EL (cell line): ENCODE data around the gene SLC12A2.

Experiments
- DNase-seq: peaks from one replicate; pipeline ENCODE4 v3.0.0-alpha.2; 2016

The SLC12A2 gene

DNA sequence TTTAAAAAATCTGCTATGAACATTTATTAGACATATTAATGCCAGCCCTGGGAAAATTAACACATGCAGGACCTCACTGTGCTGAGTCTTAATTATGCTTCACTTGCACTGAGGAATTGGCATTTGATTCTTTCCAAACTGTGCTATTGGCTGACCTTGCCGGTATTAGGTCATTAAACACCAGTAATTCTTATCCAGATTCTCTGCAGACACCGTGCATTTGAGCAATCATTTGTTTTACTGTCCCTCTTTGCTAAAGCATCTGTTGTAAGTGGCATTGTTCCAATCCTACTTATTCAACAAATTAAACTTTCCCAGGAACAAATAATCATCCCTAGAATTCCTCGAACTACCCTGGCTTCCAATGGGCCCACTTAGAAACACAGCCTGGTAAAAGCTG is 145.0 kb downstream of the SLC12A2 start:
- peak; percentile 18 for DNase-seq

DNA sequence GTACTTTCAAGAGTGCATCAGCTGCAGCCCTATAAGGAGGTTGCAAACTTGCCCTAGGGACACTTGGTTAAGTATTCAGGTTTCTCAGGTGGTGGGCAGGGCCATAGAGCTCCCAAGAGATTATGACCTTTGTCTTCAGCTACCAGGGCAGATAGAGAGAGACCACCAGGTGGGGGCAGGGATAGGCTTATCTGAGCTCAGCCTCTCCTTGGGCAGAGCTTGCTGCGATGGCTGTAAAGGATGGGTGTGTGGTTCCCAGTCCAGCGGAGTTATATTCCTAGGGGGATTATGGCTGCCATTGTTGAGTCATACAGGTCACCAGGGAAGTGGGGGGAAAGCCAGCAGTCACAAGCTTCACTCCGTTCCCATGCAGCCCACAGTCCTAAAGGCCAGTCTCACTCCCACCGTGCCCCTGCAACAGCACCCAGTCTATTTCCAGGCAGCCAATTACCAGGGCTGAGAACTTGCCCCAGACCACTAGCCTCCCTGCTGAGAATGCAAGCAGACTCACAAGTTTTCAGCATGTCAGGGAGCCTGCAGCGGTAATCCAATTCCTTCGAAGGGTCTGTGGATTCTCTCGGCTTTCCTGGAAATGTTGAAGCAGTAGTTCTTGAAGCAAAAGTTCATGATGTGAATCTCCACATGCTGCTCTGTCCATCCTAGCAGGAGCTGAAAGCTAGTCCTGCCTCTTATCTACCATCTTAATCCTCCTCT is 151.5 kb downstream of the SLC12A2 start:
- DNase-seq = no peak

DNA sequence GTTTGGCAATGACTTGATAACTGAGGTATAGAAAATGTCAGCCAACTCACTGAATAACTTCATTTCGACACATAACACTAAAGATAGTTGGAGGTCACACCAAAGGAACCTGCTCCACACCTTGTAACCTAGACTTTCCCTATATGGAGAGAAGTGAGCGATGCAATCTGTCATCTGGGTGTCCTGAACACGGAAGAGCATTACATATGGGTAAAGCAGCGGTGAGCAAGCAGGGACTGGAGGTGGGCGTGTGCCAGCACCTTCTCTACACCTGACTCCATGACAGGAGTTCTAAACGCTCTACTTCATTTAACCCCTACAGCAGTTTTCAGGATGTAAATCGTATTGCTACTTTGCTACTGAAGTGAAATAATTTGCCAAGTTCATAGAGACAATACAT is 152.8 kb downstream of the SLC12A2 start:
- no peak for DNase-seq

DNA sequence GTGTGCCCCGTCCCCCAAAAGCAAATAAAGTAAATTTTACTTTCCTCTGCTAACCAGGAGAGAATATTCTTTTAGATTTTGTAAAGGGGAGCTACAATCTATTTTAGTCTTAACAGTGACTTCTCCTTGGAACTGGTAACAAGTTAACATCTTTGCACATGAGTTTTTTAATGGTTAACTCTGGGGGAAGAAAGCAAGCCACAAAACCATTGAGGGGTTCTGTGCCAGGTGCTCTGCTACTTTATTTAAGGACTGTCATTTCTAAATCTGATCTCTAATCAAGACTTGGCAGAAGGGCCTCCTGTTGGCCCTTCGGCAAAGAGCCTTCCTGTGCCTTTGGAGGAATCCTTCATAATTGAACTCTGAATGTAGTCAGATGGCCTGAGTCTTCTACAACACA is 153.4 kb downstream of the SLC12A2 start:
- no peak for DNase-seq

DNA sequence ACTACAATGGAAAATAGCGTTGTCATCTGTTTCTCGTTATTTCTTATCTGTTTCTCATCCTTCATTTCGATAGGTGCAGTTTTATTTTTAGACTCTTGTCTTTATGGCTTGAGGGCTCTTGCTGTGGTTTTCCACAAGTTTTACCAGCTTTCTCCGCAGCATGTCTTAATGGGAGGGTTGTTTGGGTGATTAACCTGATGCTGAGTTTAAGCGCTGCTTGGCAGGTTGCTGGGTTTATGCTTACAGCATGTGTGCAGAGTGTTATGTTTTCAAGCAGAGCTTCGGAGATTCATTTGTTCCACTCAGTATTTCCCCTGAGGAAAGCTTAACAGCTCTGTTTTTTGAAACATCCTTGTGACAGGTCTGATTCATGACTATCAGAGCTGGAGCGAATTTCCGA is 154.0 kb downstream of the SLC12A2 start:
- peak; percentile 8 for DNase-seq
